ENCODE results near the gene MAL. TPM values are rescaled to one million over a fixed set of nuclear protein-coding genes. Genes with fewer than 3 reads are reported as not detected.

MAL gene
- total RNA-seq, 1 experiment from 2014 or later = not detected

GRCh38 chr2:95017071-95017501, 8.4 kb upstream of the MAL start:
- no peak overlapping the region for H3K4me3 Mint-ChIP-seq (ENCODE audit: unreplicated experiment)

GRCh38 chr2:95017836-95018235, 7.7 kb upstream of the MAL start:
- intact Hi-C loops (cut with micrococcal nuclease; ENCODE audit: unreplicated experiment) = no loop called here
- Mint-ChIP-seq H3K4me3 (ENCODE audit: unreplicated experiment) (no peak overlapping the region), H3K27me3 (ENCODE audit: insufficient read depth, unreplicated experiment) (peaks cover 16% of the 10 kb centered on the region), H3K27ac (ENCODE audit: unreplicated experiment) (no peak overlapping the region), H3K4me1 (ENCODE audit: low read depth, unreplicated experiment) (peaks cover 5% of the 10 kb centered on the region), H3K36me3 (ENCODE audit: insufficient read depth, unreplicated experiment) (no peaks in the 10 kb centered on the region), H3K9me3 (ENCODE audit: unreplicated experiment) (no peaks in the 10 kb centered on the region)
- H3K4me1 ChIP-seq = no peaks in the 10 kb centered on the region
- no peaks in the 10 kb centered on the region for H3K36me3 ChIP-seq (ENCODE audit: control insufficient read depth, insufficient read depth, low read length)
- CTCF ChIA-PET = no interaction called here
- H3K4me3 ChIP-seq (ENCODE audit: low read depth, low read length) = no peak overlapping the region
- no peaks in the 10 kb centered on the region for H3K9me3 ChIP-seq
- POLR2A ChIA-PET = no interaction called here
- no peaks in the 10 kb centered on the region for H3K27me3 ChIP-seq (replicated peaks; ENCODE audit: control insufficient read depth, insufficient read depth, low read length)
- TF ChIP-seq CTCF (IDR thresholded peaks at IDR 0.05; ENCODE audit: insufficient read depth in 1 of 2, low read depth in 1 of 2, low read length in 1 of 2, severe bottlenecking in 1 of 2, unreplicated experiment in 1 of 2) = no peak
- no TSS peak for BruUV-seq (replicated peaks)
- DNase-seq = no peak

More at GRCh38 chr2:95017071-95017501, 8.4 kb upstream of the MAL start:
- Mint-ChIP-seq H3K27ac (ENCODE audit: unreplicated experiment) (no peak overlapping the region), H3K9me3 (ENCODE audit: unreplicated experiment) (no peaks in the 10 kb centered on the region), H3K27me3 (ENCODE audit: insufficient read depth, unreplicated experiment) (peaks cover 16% of the 10 kb centered on the region), H3K36me3 (ENCODE audit: insufficient read depth, unreplicated experiment) (no peaks in the 10 kb centered on the region), H3K4me1 (ENCODE audit: low read depth, unreplicated experiment) (peaks cover 5% of the 10 kb centered on the region)
- H3K4me3 ChIP-seq (ENCODE audit: low read depth, low read length) = no peak overlapping the region
- POLR2A ChIA-PET = no interaction called here
- no peak for TF ChIP-seq CTCF (IDR thresholded peaks at IDR 0.05; ENCODE audit: insufficient read depth in 1 of 2, low read depth in 1 of 2, low read length in 1 of 2, severe bottlenecking in 1 of 2, unreplicated experiment in 1 of 2)
- no peaks in the 10 kb centered on the region for H3K36me3 ChIP-seq (ENCODE audit: control insufficient read depth, insufficient read depth, low read length)
- H3K9me3 ChIP-seq = no peaks in the 10 kb centered on the region
- no peak for DNase-seq
- CTCF ChIA-PET = no interaction called here
- no TSS peak for BruUV-seq (replicated peaks)
- no peaks in the 10 kb centered on the region for H3K27me3 ChIP-seq (replicated peaks; ENCODE audit: control insufficient read depth, insufficient read depth, low read length)
- no peaks in the 10 kb centered on the region for H3K4me1 ChIP-seq
- intact Hi-C loops (cut with micrococcal nuclease; ENCODE audit: unreplicated experiment) = no loop called here

GRCh38 chr2:95018301-95018700, 7.2 kb upstream of the MAL start:
- no peaks in the 10 kb centered on the region for H3K27me3 ChIP-seq (replicated peaks; ENCODE audit: control insufficient read depth, insufficient read depth, low read length)
- H3K27me3 Mint-ChIP-seq (ENCODE audit: insufficient read depth, unreplicated experiment) = peaks cover 16% of the 10 kb centered on the region
- H3K4me3 Mint-ChIP-seq (ENCODE audit: unreplicated experiment) = no peak overlapping the region
- CTCF ChIA-PET = interaction anchor here (0.8 kb wide), 1 partner anchor 14 kb away, joined by 3 read pairs; no protein-coding TSS in a partner anchor
- TF ChIP-seq CTCF (IDR thresholded peaks at IDR 0.05; ENCODE audit: insufficient read depth in 1 of 2, low read depth in 1 of 2, low read length in 1 of 2, severe bottlenecking in 1 of 2, unreplicated experiment in 1 of 2) = no peak
- H3K4me1 Mint-ChIP-seq (ENCODE audit: low read depth, unreplicated experiment) = peaks cover 5% of the 10 kb centered on the region
- no peaks in the 10 kb centered on the region for H3K36me3 ChIP-seq (ENCODE audit: control insufficient read depth, insufficient read depth, low read length)
- no peak for DNase-seq
- H3K4me3 ChIP-seq (ENCODE audit: low read depth, low read length) = no peak overlapping the region
- POLR2A ChIA-PET = no interaction called here
- intact Hi-C loops (cut with micrococcal nuclease; ENCODE audit: unreplicated experiment) = no loop called here
- H3K36me3 Mint-ChIP-seq (ENCODE audit: insufficient read depth, unreplicated experiment) = no peaks in the 10 kb centered on the region
- no peaks in the 10 kb centered on the region for H3K9me3 Mint-ChIP-seq (ENCODE audit: unreplicated experiment)
- no TSS peak for BruUV-seq (replicated peaks)
- H3K9me3 ChIP-seq = no peaks in the 10 kb centered on the region
- no peak overlapping the region for H3K27ac Mint-ChIP-seq (ENCODE audit: unreplicated experiment)
- no peaks in the 10 kb centered on the region for H3K4me1 ChIP-seq

Measured in Caco-2 (cell line).